Astrocyte (in vitro differentiated cells and primary cell): ENCODE results near the gene SRCIN1. TPM values are rescaled to one million over a fixed set of nuclear protein-coding genes. Genes with fewer than 3 reads are reported as not detected.

Experiments used
- DNase-seq: peaks from one replicate; pipeline ENCODE4 v3.0.0-alpha.2; 2010; ENCODE audit warnings: low read depth
- FAIRE-seq: peaks from 2 replicates; lab custom pipeline; 2011; peaks lifted over from hg19 to GRCh38; lab: Jason Lieb, UNC
- H2AFZ ChIP-seq: 2 replicates; pipeline ENCODE4 v1.6.0; 2012; ENCODE audit warnings: low read depth, low read length, inconsistent platforms
- H3K27ac ChIP-seq: 2 replicates; pipeline ENCODE4 v1.5.1; 2011; ENCODE audit warnings: low read depth, low read length, inconsistent platforms
- H3K27me3 ChIP-seq: 2 replicates; pipeline ENCODE4 v1.6.0; 2011; ENCODE audit warnings: low read length, inconsistent platforms; ENCODE audit not compliant: insufficient read depth
- H3K36me3 ChIP-seq: 2 replicates; pipeline ENCODE4 v1.5.1; 2011; ENCODE audit warnings: low read length, inconsistent platforms; ENCODE audit not compliant: insufficient read depth
- H3K4me1 ChIP-seq: 2 replicates; pipeline ENCODE4 v1.5.1; 2011; ENCODE audit warnings: low read length, inconsistent platforms; ENCODE audit not compliant: insufficient read depth
- H3K4me2 ChIP-seq: 2 replicates; pipeline ENCODE4 v1.6.0; 2012; ENCODE audit warnings: low read length, inconsistent platforms
- H3K4me3 ChIP-seq: 2 replicates; pipeline ENCODE4 v1.5.1; 2011; ENCODE audit warnings: low read depth, mild to moderate bottlenecking, low read length, inconsistent platforms; ENCODE audit not compliant: insufficient read depth
- H3K79me2 ChIP-seq: 2 replicates; pipeline ENCODE4 v1.6.0; 2012; ENCODE audit warnings: mild to moderate bottlenecking, low read length, inconsistent platforms; ENCODE audit not compliant: insufficient read depth
- H3K9ac ChIP-seq: 2 replicates; pipeline ENCODE4 v1.6.0; 2012; ENCODE audit warnings: mild to moderate bottlenecking, low read length, inconsistent platforms
- H3K9me3 ChIP-seq: 2 replicates; pipeline ENCODE4 v1.5.1; 2012; ENCODE audit warnings: low read depth, mild to moderate bottlenecking, low read length, inconsistent platforms; ENCODE audit not compliant: insufficient read depth
- H4K20me1 ChIP-seq: 2 replicates; pipeline ENCODE4 v1.6.0; 2012; ENCODE audit warnings: low read length, inconsistent platforms; ENCODE audit not compliant: insufficient read depth
- H3K27ac Mint-ChIP-seq: one replicate; pipeline ENCODE4 v1.8.0; 2021; ENCODE audit warnings: mild to moderate bottlenecking, mixed read lengths; ENCODE audit not compliant: unreplicated experiment
- H3K27me3 Mint-ChIP-seq: one replicate; pipeline ENCODE4 v1.8.0; 2021; ENCODE audit warnings: low read depth, mixed read lengths; ENCODE audit not compliant: unreplicated experiment
- H3K36me3 Mint-ChIP-seq: one replicate; pipeline ENCODE4 v1.8.0; 2021; ENCODE audit warnings: low read depth, mixed read lengths; ENCODE audit not compliant: unreplicated experiment
- H3K4me1 Mint-ChIP-seq: one replicate; pipeline ENCODE4 v1.8.0; 2021; ENCODE audit warnings: low read depth, mixed read lengths; ENCODE audit not compliant: unreplicated experiment
- H3K4me3 Mint-ChIP-seq: one replicate; pipeline ENCODE4 v1.8.0; 2021; ENCODE audit warnings: mild to moderate bottlenecking, moderate library complexity, mixed read lengths; ENCODE audit not compliant: unreplicated experiment
- H3K9me3 Mint-ChIP-seq: one replicate; pipeline ENCODE4 v1.8.0; 2021; ENCODE audit warnings: mild to moderate bottlenecking, mixed read lengths; ENCODE audit not compliant: unreplicated experiment
- EZH2 ChIP-seq: IDR thresholded peaks from 2 replicates; pipeline ENCODE4 v1.6.1; 2012; ENCODE audit warnings: mild to moderate bottlenecking, low read length, inconsistent platforms; ENCODE audit not compliant: insufficient read depth
- total RNA-seq: library from RNA; stranded (reverse); gene quantifications from 2 replicates; pipeline ENCODE4 v1.2.1, GENCODE V29; 2021
- TF ChIP-seq, protein P1 (sequence below): IDR thresholded peaks from 2 replicates; pipeline ENCODE4 v1.5.1; 2011; ENCODE audit warnings: low read depth, mild to moderate bottlenecking, inconsistent platforms, low read length, moderate library complexity; ENCODE audit not compliant: insufficient read depth

The SRCIN1 gene
- total RNA-seq, 1 donor from 2014 or later = 1.5 TPM

DNA sequence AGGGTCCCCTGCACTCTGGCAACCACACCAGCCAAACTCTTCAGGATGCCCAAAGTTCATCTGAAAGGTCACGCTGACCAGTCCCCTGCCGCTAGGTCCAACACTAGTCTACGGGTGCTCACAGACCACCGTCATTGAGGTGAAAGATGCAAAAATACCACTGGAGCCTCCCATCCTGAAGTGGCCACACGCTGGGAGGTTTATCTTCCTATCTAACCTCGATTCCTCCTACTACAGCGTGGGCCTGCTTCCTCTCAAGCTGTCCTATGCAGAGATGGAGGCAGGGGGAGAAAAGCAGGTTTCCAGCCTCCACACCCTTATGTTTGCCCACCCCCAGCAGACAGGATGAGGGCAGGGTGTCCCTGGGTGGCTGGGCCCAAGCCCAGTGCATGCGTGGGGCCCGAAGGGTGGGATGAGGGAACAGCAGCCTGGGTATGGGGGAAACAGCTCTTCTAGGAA is 6.3 kb downstream of the SRCIN1 start:
- Histone ChIP-seq H3K79me2 (no peaks in the 10 kb centered on the region), H3K27me3 (peaks cover 54% of the 10 kb centered on the region), H3K4me2 (no peak overlapping the region), H3K27ac (no peak overlapping the region), H3K9me3 (no peaks in the 10 kb centered on the region), H3K4me1 (no peaks in the 10 kb centered on the region), H3K9ac (no peak overlapping the region), H3K36me3 (no peaks in the 10 kb centered on the region), H3K4me3 (no peak overlapping the region), H4K20me1 (peaks cover 6% of the 10 kb centered on the region), H2AFZ (no peak overlapping the region)
- no peak overlapping the region for H3K4me3 Mint-ChIP-seq
- peaks cover 74% of the 10 kb centered on the region for H3K27me3 Mint-ChIP-seq
- H3K27ac Mint-ChIP-seq = no peak overlapping the region
- H3K9me3 Mint-ChIP-seq = no peaks in the 10 kb centered on the region
- H3K36me3 Mint-ChIP-seq = no peaks in the 10 kb centered on the region
- no peak for TF ChIP-seq EZH2
- TF ChIP-seq, protein P1, sequence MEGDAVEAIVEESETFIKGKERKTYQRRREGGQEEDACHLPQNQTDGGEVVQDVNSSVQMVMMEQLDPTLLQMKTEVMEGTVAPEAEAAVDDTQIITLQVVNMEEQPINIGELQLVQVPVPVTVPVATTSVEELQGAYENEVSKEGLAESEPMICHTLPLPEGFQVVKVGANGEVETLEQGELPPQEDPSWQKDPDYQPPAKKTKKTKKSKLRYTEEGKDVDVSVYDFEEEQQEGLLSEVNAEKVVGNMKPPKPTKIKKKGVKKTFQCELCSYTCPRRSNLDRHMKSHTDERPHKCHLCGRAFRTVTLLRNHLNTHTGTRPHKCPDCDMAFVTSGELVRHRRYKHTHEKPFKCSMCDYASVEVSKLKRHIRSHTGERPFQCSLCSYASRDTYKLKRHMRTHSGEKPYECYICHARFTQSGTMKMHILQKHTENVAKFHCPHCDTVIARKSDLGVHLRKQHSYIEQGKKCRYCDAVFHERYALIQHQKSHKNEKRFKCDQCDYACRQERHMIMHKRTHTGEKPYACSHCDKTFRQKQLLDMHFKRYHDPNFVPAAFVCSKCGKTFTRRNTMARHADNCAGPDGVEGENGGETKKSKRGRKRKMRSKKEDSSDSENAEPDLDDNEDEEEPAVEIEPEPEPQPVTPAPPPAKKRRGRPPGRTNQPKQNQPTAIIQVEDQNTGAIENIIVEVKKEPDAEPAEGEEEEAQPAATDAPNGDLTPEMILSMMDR = no peak
- FAIRE-seq = no peak
- peaks cover 9% of the 10 kb centered on the region for H3K4me1 Mint-ChIP-seq
- no peak for DNase-seq

DNA sequence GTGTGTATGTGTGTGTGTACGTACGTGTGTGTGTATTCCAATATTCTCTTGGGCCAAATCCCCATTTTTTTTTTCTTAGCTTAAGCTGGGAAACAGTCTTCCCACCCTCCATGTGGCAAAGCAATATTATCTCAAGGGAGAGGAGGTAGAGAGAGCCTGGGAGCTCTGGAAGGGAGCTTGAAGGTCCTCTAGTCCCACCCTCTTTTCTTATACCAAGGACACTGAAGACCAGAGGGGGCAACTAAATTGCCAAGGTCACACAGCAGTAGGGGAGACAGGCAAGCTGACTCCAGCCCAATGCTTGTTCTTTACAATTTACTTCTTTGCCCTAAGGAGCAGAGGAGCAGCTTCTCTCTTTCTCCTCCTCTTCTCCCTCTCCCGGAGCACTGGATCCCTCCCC is 6.8 kb downstream of the SRCIN1 start:
- no peak for DNase-seq
- Histone ChIP-seq H2AFZ (no peak overlapping the region), H3K36me3 (no peaks in the 10 kb centered on the region), H3K27ac (no peak overlapping the region), H3K79me2 (no peaks in the 10 kb centered on the region), H3K4me2 (no peak overlapping the region), H3K9ac (no peak overlapping the region), H3K27me3 (peaks cover 56% of the 10 kb centered on the region), H3K9me3 (no peaks in the 10 kb centered on the region), H3K4me3 (no peak overlapping the region), H3K4me1 (no peaks in the 10 kb centered on the region), H4K20me1 (peaks cover 4% of the 10 kb centered on the region)
- no peak for TF ChIP-seq EZH2
- TF ChIP-seq, protein P1 = no peak
- Mint-ChIP-seq H3K36me3 (no peaks in the 10 kb centered on the region), H3K4me3 (no peak overlapping the region), H3K27ac (no peak overlapping the region), H3K9me3 (no peaks in the 10 kb centered on the region), H3K27me3 (peaks cover 76% of the 10 kb centered on the region), H3K4me1 (peaks cover 9% of the 10 kb centered on the region)
- FAIRE-seq = no peak

DNA sequence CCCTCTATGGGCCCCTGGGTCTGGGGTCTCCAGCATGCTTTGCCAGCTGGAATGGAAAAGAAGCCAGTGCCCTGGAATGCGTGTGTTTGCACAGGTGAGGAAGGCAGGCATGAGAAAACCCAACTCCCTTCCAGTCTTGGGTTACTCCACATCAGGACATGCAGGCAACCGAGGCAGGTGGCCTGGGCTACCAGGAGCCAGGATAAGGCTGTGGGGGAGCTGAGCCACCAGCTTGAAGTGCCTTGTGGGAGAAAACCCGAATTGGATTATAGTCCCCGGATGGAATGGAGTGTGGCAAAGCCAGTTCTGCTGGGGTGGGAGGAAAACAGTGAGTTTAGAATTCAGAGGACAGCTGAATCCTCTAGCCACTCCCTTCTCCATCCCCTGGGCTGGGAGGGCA is 7.2 kb downstream of the SRCIN1 start:
- no peak for TF ChIP-seq EZH2
- TF ChIP-seq, protein P1 = no peak
- H3K27me3 ChIP-seq = peaks cover 56% of the 10 kb centered on the region
- FAIRE-seq (no peak), DNase-seq (peak; percentile 72)
- no peaks in the 10 kb centered on the region for H4K20me1 ChIP-seq
- Mint-ChIP-seq H3K4me3 (no peak overlapping the region), H3K9me3 (no peaks in the 10 kb centered on the region), H3K27me3 (peaks cover 75% of the 10 kb centered on the region), H3K4me1 (peaks cover 9% of the 10 kb centered on the region), H3K27ac (no peak overlapping the region), H3K36me3 (no peaks in the 10 kb centered on the region)
- H3K36me3 ChIP-seq = no peaks in the 10 kb centered on the region
- H3K79me2 ChIP-seq = no peaks in the 10 kb centered on the region
- no peaks in the 10 kb centered on the region for H3K4me1 ChIP-seq
- no peak overlapping the region for H2AFZ ChIP-seq
- no peak overlapping the region for H3K27ac ChIP-seq
- H3K9ac ChIP-seq = no peak overlapping the region
- H3K4me2 ChIP-seq = no peak overlapping the region
- no peak overlapping the region for H3K4me3 ChIP-seq
- H3K9me3 ChIP-seq = no peaks in the 10 kb centered on the region
